ENCODE measurements around the gene CACNB3.

GRCh38 chr12:48781750-48782456 is 36.4 kb upstream of the CACNB3 start:
- TF ChIP-seq CTCF (IDR thresholded peaks at IDR 0.05; ENCODE audit: insufficient read depth, low read depth, low read length) (no peak), EZH2 (IDR thresholded peaks at IDR 0.05; ENCODE audit: insufficient read depth, low read length) (no peak)

Measured in astrocyte (in vitro differentiated cells and primary cell).